GM12891 (cell line): Measurements from ENCODE around the gene GRM1.

ENCODE experiments used
- POLR2A ChIP-seq: IDR thresholded peaks from 2 replicates; pipeline ENCODE4 v1.6.1; 2011; ENCODE audit warnings: low read depth, low read length, control low read depth
- POLR2AphosphoS5 ChIP-seq: IDR thresholded peaks from 2 replicates; pipeline ENCODE4 v1.6.1; 2011; ENCODE audit warnings: low read depth, low read length, control low read depth
- TAF1 ChIP-seq: IDR thresholded peaks from 2 replicates; pipeline ENCODE4 v1.6.1; 2011; ENCODE audit warnings: low read depth, low read length, control low read depth

GRCh38 chr6:146429831-146430230, 401.0 kb downstream of the GRM1 start:
- no peak for TF ChIP-seq POLR2A
- TF ChIP-seq POLR2AphosphoS5, result no peak
- no peak for TF ChIP-seq TAF1
